Liver (tissue), 3 donors: ENCODE measurements around the gene OPN4.

Source experiments
- EGR1 ChIP-seq, 2 donors: IDR thresholded peaks; 2 replicates each; pipeline ENCODE4 v1.6.1; 2016 to 2018; ENCODE audit warnings: antibody characterized with exemption in 2 of 2, low read depth in 2 of 2
- FOXA1 ChIP-seq: IDR thresholded peaks from 2 replicates; pipeline ENCODE4 v1.6.1; 2016; ENCODE audit warnings: antibody characterized with exemption
- HNF4A ChIP-seq, 2 donors: conservative IDR thresholded peaks; 2 replicates each; pipeline ENCODE4 v1.6.1; 2016; ENCODE audit warnings: antibody characterized with exemption in 2 of 2, mild to moderate bottlenecking in 2 of 2
- JUND ChIP-seq, 2 donors: IDR thresholded peaks; 2 replicates each; pipeline ENCODE4 v1.6.1; 2016; ENCODE audit warnings: antibody characterized with exemption in 2 of 2
- RAD21 ChIP-seq, 2 donors: IDR thresholded peaks; 2 replicates each; pipeline ENCODE4 v1.6.1; 2016; ENCODE audit warnings: antibody characterized with exemption in 2 of 2, mild to moderate bottlenecking in 2 of 2
- RXRA ChIP-seq, 2 donors: IDR thresholded peaks; 2 replicates each; pipeline ENCODE4 v1.6.1; 2017 to 2018; ENCODE audit warnings: antibody characterized with exemption in 2 of 2, mild to moderate bottlenecking in 1 of 2
- SP1 ChIP-seq: IDR thresholded peaks from 2 replicates; pipeline ENCODE4 v1.6.1; 2018; ENCODE audit warnings: antibody characterized with exemption, mild to moderate bottlenecking
- TAF1 ChIP-seq: conservative IDR thresholded peaks from 2 replicates; pipeline ENCODE4 v1.6.1; 2016; ENCODE audit warnings: antibody characterized with exemption, mild to moderate bottlenecking
- YY1 ChIP-seq: IDR thresholded peaks from 2 replicates; pipeline ENCODE4 v1.6.1; 2016; ENCODE audit warnings: antibody characterized with exemption, mild to moderate bottlenecking
- TF ChIP-seq, protein P1 (sequence below): fragments of 150-350 bp; IDR thresholded peaks from 2 replicates; pipeline ENCODE4 v1.5.1; 2017; ENCODE audit warnings: improper control_type of control experiment, low read depth, low read length; ENCODE audit not compliant: missing input control
- TF ChIP-seq, protein P2 (sequence below): IDR thresholded peaks from 2 replicates; pipeline ENCODE4 v1.6.1; 2016; ENCODE audit warnings: antibody characterized with exemption, mild to moderate bottlenecking
- TF ChIP-seq, protein P3 (sequence below): IDR thresholded peaks from 2 replicates; pipeline ENCODE4 v1.6.1; 2016; ENCODE audit warnings: antibody characterized with exemption
- donor health status: healthy.
- donor health status: healthy.

DNA sequence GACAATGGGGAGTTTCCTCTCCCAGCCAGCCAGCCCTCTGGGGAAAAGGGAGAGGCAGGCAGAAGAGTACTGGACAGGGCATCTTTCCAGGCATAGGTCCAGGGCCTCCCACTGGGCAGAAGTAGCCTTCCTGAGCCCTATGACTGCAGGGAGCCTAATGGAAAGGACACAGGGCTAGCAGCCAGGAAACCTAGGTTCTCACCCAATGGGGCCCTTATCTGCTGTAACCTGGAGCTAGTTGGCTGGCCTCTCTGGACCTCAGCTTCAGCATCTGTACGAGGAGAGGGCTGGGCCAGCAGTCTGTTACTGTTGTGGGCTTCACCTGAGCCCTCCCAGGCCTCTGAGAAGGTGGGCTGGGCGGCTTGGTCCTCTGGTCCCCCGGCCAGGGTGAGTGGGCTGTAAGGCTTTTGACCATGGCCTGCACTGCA is 36.3 kb downstream of the OPN4 start:
- TF ChIP-seq, protein P1, sequence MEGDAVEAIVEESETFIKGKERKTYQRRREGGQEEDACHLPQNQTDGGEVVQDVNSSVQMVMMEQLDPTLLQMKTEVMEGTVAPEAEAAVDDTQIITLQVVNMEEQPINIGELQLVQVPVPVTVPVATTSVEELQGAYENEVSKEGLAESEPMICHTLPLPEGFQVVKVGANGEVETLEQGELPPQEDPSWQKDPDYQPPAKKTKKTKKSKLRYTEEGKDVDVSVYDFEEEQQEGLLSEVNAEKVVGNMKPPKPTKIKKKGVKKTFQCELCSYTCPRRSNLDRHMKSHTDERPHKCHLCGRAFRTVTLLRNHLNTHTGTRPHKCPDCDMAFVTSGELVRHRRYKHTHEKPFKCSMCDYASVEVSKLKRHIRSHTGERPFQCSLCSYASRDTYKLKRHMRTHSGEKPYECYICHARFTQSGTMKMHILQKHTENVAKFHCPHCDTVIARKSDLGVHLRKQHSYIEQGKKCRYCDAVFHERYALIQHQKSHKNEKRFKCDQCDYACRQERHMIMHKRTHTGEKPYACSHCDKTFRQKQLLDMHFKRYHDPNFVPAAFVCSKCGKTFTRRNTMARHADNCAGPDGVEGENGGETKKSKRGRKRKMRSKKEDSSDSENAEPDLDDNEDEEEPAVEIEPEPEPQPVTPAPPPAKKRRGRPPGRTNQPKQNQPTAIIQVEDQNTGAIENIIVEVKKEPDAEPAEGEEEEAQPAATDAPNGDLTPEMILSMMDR, result no peak
- no peak for TF ChIP-seq RAD21 (IDR thresholded peaks at IDR 0.05)
- no peak for TF ChIP-seq JUND (IDR thresholded peaks at IDR 0.05)
- TF ChIP-seq SP1, result no peak
- no peak for TF ChIP-seq TAF1
- TF ChIP-seq YY1, result no peak
- TF ChIP-seq, protein P2, sequence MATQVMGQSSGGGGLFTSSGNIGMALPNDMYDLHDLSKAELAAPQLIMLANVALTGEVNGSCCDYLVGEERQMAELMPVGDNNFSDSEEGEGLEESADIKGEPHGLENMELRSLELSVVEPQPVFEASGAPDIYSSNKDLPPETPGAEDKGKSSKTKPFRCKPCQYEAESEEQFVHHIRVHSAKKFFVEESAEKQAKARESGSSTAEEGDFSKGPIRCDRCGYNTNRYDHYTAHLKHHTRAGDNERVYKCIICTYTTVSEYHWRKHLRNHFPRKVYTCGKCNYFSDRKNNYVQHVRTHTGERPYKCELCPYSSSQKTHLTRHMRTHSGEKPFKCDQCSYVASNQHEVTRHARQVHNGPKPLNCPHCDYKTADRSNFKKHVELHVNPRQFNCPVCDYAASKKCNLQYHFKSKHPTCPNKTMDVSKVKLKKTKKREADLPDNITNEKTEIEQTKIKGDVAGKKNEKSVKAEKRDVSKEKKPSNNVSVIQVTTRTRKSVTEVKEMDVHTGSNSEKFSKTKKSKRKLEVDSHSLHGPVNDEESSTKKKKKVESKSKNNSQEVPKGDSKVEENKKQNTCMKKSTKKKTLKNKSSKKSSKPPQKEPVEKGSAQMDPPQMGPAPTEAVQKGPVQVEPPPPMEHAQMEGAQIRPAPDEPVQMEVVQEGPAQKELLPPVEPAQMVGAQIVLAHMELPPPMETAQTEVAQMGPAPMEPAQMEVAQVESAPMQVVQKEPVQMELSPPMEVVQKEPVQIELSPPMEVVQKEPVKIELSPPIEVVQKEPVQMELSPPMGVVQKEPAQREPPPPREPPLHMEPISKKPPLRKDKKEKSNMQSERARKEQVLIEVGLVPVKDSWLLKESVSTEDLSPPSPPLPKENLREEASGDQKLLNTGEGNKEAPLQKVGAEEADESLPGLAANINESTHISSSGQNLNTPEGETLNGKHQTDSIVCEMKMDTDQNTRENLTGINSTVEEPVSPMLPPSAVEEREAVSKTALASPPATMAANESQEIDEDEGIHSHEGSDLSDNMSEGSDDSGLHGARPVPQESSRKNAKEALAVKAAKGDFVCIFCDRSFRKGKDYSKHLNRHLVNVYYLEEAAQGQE, result no peak
- TF ChIP-seq, protein P3, sequence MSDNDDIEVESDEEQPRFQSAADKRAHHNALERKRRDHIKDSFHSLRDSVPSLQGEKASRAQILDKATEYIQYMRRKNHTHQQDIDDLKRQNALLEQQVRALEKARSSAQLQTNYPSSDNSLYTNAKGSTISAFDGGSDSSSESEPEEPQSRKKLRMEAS, result no peak
- TF ChIP-seq EGR1 (IDR thresholded peaks at IDR 0.05; ENCODE audit: low read depth in 2 of 2), result no peak
- TF ChIP-seq RXRA (IDR thresholded peaks at IDR 0.05), result no peak
- TF ChIP-seq HNF4A (conservative IDR thresholded peaks at IDR 0.05), result no peak
- no peak for TF ChIP-seq FOXA1
